Endothelial cell of umbilical vein (primary cell): Measurements from ENCODE around the gene GFAP. TPM values are rescaled to one million over a fixed set of nuclear protein-coding genes. Genes with fewer than 3 reads are reported as not detected.
A peak's percentile ranks its signal among the peaks of the same experiment; 100 is the strongest.

ENCODE experiments used
- BruUV-seq: library from RNA; stranded (reverse); fragments of 400-500 nt; replicated peaks from 2 replicates; lab custom pipeline; 2021; lab: Mats Ljungman, UMichigan
- CTCF ChIA-PET: fragments of 300-600, 350-600 bp; sonication (Branson Sonifier 250); formaldehyde crosslinking; loops from one replicate; lab custom pipeline; 2021; ENCODE audit warnings: antibody characterized with exemption, inconsistent platforms; lab: Charles Lee
- POLR2A ChIA-PET: fragments of 300-600, 350-600 bp; sonication (Branson Sonifier 250); formaldehyde crosslinking; loops from one replicate; lab custom pipeline; 2021; ENCODE audit warnings: antibody characterized with exemption, inconsistent platforms; lab: Charles Lee
- DNase-seq: peaks from one replicate; pipeline ENCODE4 v3.0.0-alpha.2; 2011; ENCODE audit warnings: low read depth, low spot score
- FAIRE-seq: peaks from 2 replicates; lab custom pipeline; 2011; peaks lifted over from hg19 to GRCh38; lab: Jason Lieb, UNC
- H2AFZ ChIP-seq: 2 replicates; pipeline ENCODE4 v1.6.0; 2012; ENCODE audit warnings: low read depth, low read length, control low read depth, inconsistent platforms
- H3K27ac ChIP-seq: 2 replicates; pipeline ENCODE4 v1.5.1; 2011; ENCODE audit warnings: low read depth, mild to moderate bottlenecking, control low read depth, low read length, moderate library complexity; ENCODE audit not compliant: insufficient read depth
- H3K27me3 ChIP-seq, 2 experiments: 2 replicates each; pipeline versions ENCODE4 v1.6.0 to v1.6.1; 2011; ENCODE audit warnings: low read length in 2 of 2, mixed read lengths in 1 of 2; ENCODE audit not compliant: control insufficient read depth in 2 of 2, insufficient read depth in 2 of 2
- H3K36me3 ChIP-seq, 2 experiments: 2 replicates in 1 of 2; 3 replicates in 1 of 2; pipeline ENCODE4 v1.5.1; 2011; ENCODE audit warnings: low read length in 2 of 2, mild to moderate bottlenecking in 1 of 2, moderate library complexity in 1 of 2; ENCODE audit not compliant: control insufficient read depth in 2 of 2, insufficient read depth in 2 of 2; ENCODE audit errors: extremely low read depth in 1 of 2
- H3K4me1 ChIP-seq: 3 replicates; pipeline ENCODE4 v1.5.1; 2011; ENCODE audit warnings: mild to moderate bottlenecking, low read length; ENCODE audit not compliant: control insufficient read depth, insufficient read depth; ENCODE audit errors: extremely low read depth
- H3K4me2 ChIP-seq: 2 replicates; pipeline ENCODE4 v1.6.1; 2011; ENCODE audit warnings: low read length, control low read depth, mixed read lengths; ENCODE audit not compliant: insufficient read depth
- H3K4me3 ChIP-seq, 3 experiments: fragments of 200-600 bp in 1 of 3; sonication (generic), shearing (Covaris generic) in 1 of 3; replicated peaks in 1 of 3; 2 replicates each; pipeline ENCODE4 v1.5.1; 2011 to 2016; ENCODE audit warnings: control low read depth in 3 of 3, low read length in 3 of 3, mild to moderate bottlenecking in 2 of 3, inconsistent platforms in 1 of 3, low read depth in 1 of 3, moderate library complexity in 1 of 3; ENCODE audit not compliant: insufficient read depth in 1 of 3
- H3K79me2 ChIP-seq: 2 replicates; pipeline ENCODE4 v1.6.0; 2012; ENCODE audit warnings: low read length, inconsistent platforms; ENCODE audit not compliant: control insufficient read depth, insufficient read depth
- H3K9ac ChIP-seq: replicated peaks from 2 replicates; pipeline ENCODE3; 2011; ENCODE audit warnings: low read length, control low read depth; ENCODE audit not compliant: insufficient read depth; ENCODE audit errors: extremely low read depth
- H3K9me1 ChIP-seq: replicated peaks from 3 replicates; pipeline ENCODE4 v1.6.0; 2011; ENCODE audit warnings: mild to moderate bottlenecking, low read length; ENCODE audit not compliant: control insufficient read depth, insufficient read depth; ENCODE audit errors: extremely low read depth
- H3K9me3 ChIP-seq: replicated peaks from 2 replicates; pipeline ENCODE4 v1.5.1; 2012; ENCODE audit warnings: low read length, inconsistent platforms; ENCODE audit not compliant: control insufficient read depth, insufficient read depth
- H4K20me1 ChIP-seq: replicated peaks from 2 replicates; pipeline ENCODE3; 2011; ENCODE audit warnings: mild to moderate bottlenecking, low read length; ENCODE audit not compliant: control insufficient read depth, insufficient read depth; ENCODE audit errors: extremely low read depth
- EZH2 ChIP-seq: IDR thresholded peaks from 2 replicates; pipeline ENCODE4 v1.6.1; 2012; ENCODE audit warnings: borderline replicate concordance, low read depth, mild to moderate bottlenecking, moderate library complexity, low read length, inconsistent platforms; ENCODE audit not compliant: severe bottlenecking
- FOS ChIP-seq: IDR thresholded peaks from 2 replicates; pipeline ENCODE4 v1.6.1; 2011; ENCODE audit warnings: mild to moderate bottlenecking, low read length, moderate library complexity, borderline replicate concordance; ENCODE audit not compliant: insufficient read depth
- GATA2 ChIP-seq: IDR thresholded peaks from 2 replicates; pipeline ENCODE4 v1.7.0; 2011; ENCODE audit warnings: low read depth, mild to moderate bottlenecking, moderate library complexity, mixed read lengths, low read length; ENCODE audit not compliant: insufficient read length, insufficient read depth
- JUN ChIP-seq: IDR thresholded peaks from 2 replicates; pipeline ENCODE4 v1.6.1; 2011; ENCODE audit warnings: borderline replicate concordance, low read depth; ENCODE audit not compliant: insufficient read length, insufficient read depth
- MYC ChIP-seq: IDR thresholded peaks from one replicate; pipeline ENCODE4 v1.6.1; 2011; ENCODE audit warnings: mild to moderate bottlenecking, low read depth, low read length
- POLR2A ChIP-seq: IDR thresholded peaks from 2 replicates; pipeline ENCODE4 v1.6.1; 2012; ENCODE audit warnings: low read depth, mild to moderate bottlenecking, control low read depth, low read length
- POLR2AphosphoS5 ChIP-seq: IDR thresholded peaks from 2 replicates; pipeline ENCODE4 v1.6.1; 2012; ENCODE audit warnings: low read depth, mild to moderate bottlenecking, control low read depth, low read length, moderate library complexity; ENCODE audit not compliant: insufficient read depth
- dilution Hi-C: fragments of 300-500 bp; cut with MboI; formaldehyde crosslinking; loops from one replicate; pipeline ENCODE4 v1.15.0; 2019; ENCODE audit warnings: low sequenced_read_pairs; ENCODE audit not compliant: extremely low pct_ligation_motif_present
- intact Hi-C: fragments of 100-400 bp; cut with micrococcal nuclease; formaldehyde crosslinking; loops from one replicate; pipeline ENCODE4 v1.10.0; 2022
- polyA plus RNA-seq, 4 experiments: library from polyadenylated mRNA; depleted of rRNA in 3 of 4; stranded (reverse) in 3 of 4; unstranded in 1 of 4; fragments of >200 nt; gene quantifications; 2 replicates each; pipeline versions ENCODE4 v1.2.1 to v1.2.3, GENCODE V29; 2011 to 2012; ENCODE audit warnings: missing spikeins in 1 of 4
- total RNA-seq: library from RNA; stranded (reverse); gene quantifications from 2 replicates; pipeline ENCODE4 v1.2.3, GENCODE V29; 2021
- TF ChIP-seq, protein P1 (sequence below), 2 donors: IDR thresholded peaks; 1 replicate in 1 of 2; 2 replicates in 1 of 2; pipeline ENCODE4 v1.5.1; 2011; ENCODE audit warnings: low read length in 2 of 2, mild to moderate bottlenecking in 2 of 2, moderate library complexity in 2 of 2, control low read depth in 1 of 2, inconsistent platforms in 1 of 2, low read depth in 1 of 2; ENCODE audit not compliant: insufficient read depth in 1 of 2; ENCODE audit errors: extremely low read depth in 1 of 2
- TF ChIP-seq, protein P2 (sequence below): IDR thresholded peaks from 2 replicates; pipeline ENCODE4 v1.6.1; 2011; ENCODE audit not compliant: insufficient read depth, insufficient read length

Gene GFAP
- total and polyA plus RNA-seq, 2 donors (not counting 3 experiments of a cell fraction or from before 2014, with no cell fraction given), result 0.07 to 0.42 TPM

DNA sequence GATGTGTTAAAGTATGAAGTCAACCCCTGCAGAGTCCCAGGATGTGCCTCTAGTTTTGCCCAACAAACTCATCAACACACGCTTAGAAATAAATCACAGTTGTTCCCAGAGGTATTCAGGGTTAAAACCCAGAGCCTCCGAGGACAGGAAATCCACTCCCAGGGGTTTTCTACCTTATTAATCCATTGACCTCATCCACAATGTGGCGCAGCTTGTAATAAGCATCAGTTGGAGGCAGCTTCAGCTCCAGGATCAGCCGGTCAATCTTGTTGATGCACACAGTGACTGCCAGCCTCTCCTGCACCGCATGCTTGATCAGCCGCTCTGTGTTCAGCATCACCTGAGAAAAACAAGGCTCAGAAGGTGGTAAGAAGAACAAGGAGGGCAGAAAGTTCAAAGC lies 39.5 kb downstream of the GFAP start:
- DNase-seq (no peak), FAIRE-seq (no peak)
- no peaks in the 10 kb centered on the region for H3K9me3 ChIP-seq
- ChIA-PET POLR2A (no interaction called here), CTCF (interaction anchor here (1.5 to 1.7 kb wide), 2 partner anchors 12 to 44 kb away, joined by 4 to 5 read pairs; no protein-coding TSS in a partner anchor)
- no peaks in the 10 kb centered on the region for H4K20me1 ChIP-seq
- TF ChIP-seq, protein P1, sequence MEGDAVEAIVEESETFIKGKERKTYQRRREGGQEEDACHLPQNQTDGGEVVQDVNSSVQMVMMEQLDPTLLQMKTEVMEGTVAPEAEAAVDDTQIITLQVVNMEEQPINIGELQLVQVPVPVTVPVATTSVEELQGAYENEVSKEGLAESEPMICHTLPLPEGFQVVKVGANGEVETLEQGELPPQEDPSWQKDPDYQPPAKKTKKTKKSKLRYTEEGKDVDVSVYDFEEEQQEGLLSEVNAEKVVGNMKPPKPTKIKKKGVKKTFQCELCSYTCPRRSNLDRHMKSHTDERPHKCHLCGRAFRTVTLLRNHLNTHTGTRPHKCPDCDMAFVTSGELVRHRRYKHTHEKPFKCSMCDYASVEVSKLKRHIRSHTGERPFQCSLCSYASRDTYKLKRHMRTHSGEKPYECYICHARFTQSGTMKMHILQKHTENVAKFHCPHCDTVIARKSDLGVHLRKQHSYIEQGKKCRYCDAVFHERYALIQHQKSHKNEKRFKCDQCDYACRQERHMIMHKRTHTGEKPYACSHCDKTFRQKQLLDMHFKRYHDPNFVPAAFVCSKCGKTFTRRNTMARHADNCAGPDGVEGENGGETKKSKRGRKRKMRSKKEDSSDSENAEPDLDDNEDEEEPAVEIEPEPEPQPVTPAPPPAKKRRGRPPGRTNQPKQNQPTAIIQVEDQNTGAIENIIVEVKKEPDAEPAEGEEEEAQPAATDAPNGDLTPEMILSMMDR (IDR thresholded peaks at IDR 0.05; ENCODE audit: extremely low read depth in 1 of 2, insufficient read depth in 1 of 2, low read depth in 1 of 2, low read length in 2 of 2), result no peak
- H3K4me2 ChIP-seq, result no peak overlapping the region
- H3K79me2 ChIP-seq, result no peaks in the 10 kb centered on the region
- intact Hi-C loops, result no loop called here
- dilution Hi-C loops, result no loop called here
- H3K4me1 ChIP-seq, result peaks cover 20% of the 10 kb centered on the region
- BruUV-seq, result no TSS peak
- H3K4me3 ChIP-seq, result no peak overlapping the region
- H3K36me3 ChIP-seq, result peaks cover 26 to 32% of the 10 kb centered on the region in 2 experiments
- H3K9ac ChIP-seq, result no peak overlapping the region
- no peak overlapping the region for H2AFZ ChIP-seq
- H3K9me1 ChIP-seq, result no peaks in the 10 kb centered on the region
- H3K27ac ChIP-seq, result no peak overlapping the region
- H3K27me3 ChIP-seq, result no peaks in the 10 kb centered on the region

DNA sequence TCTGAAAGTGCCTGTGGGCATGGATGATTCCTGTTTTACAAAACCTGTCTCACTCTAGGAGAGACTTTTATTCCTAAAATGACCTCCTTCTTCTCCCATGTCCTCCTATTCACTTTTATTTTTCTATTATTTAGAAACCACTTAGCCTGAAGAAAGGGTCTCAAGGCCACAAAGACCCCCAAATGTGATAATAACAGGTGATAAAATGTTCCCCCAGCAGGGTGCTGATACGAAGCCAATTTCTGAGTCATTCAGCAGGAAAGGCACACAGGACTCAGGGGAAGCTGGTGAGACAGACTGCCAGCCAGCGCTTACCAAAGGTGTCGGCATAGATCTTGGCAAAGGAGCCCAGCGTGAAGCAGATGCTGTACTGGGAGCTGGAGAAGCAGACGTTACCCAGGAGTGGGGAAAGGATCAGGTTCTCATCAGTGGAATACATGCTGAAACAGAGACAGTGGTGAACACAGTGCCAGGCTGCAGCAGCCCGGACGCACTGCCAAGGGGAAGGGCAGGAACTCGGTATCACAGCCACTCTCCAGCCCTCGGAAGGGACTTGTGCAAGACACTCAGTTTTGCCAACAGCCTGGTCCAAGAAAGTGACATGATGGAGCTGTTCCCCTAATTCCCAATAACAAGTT lies 43.0 kb downstream of the GFAP start:
- CTCF ChIA-PET, result interaction anchor here (1.3 to 3.3 kb wide), 7 partner anchors 8 to 263 kb away, joined by 3 to 20 read pairs (median 6); partner anchors contain the start of gene ACBD4
- DNase-seq (peak; percentile 40), FAIRE-seq (peak; percentile 52)
- Histone ChIP-seq H4K20me1 (no peaks in the 10 kb centered on the region), H3K9ac (no peak overlapping the region), H3K36me3 (peaks cover 20 to 35% of the 10 kb centered on the region in 2 experiments), H3K4me3 (no peak overlapping the region), H2AFZ (no peak overlapping the region), H3K4me2 (peak overlapping the region; percentile 52), H3K4me1 (peaks cover 20% of the 10 kb centered on the region), H3K79me2 (no peaks in the 10 kb centered on the region), H3K27me3 (no peaks in the 10 kb centered on the region), H3K9me3 (no peaks in the 10 kb centered on the region), H3K9me1 (no peaks in the 10 kb centered on the region), H3K27ac (peak overlapping the region; percentile 21)
- dilution Hi-C loops, result loop anchor here (25.0 kb wide), 1 partner anchor 110 kb away; the partner anchor contains the start of gene ADAM11
- no TSS peak for BruUV-seq
- intact Hi-C loops, result no loop called here
- POLR2A ChIA-PET, result interaction anchor here (0.6 kb wide), 1 partner anchor 9 kb away, joined by 4 read pairs; no protein-coding TSS in a partner anchor
- no peak for TF ChIP-seq GATA2
- no peak for TF ChIP-seq POLR2A
- TF ChIP-seq, protein P2, sequence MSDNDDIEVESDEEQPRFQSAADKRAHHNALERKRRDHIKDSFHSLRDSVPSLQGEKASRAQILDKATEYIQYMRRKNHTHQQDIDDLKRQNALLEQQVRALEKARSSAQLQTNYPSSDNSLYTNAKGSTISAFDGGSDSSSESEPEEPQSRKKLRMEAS, result no peak
- TF ChIP-seq, protein P1 (IDR thresholded peaks at IDR 0.05; ENCODE audit: extremely low read depth in 1 of 2, insufficient read depth in 1 of 2, low read depth in 1 of 2, low read length in 2 of 2), result no peak
- TF ChIP-seq FOS, result no peak
- no peak for TF ChIP-seq MYC
- TF ChIP-seq EZH2, result no peak
- no peak for TF ChIP-seq POLR2AphosphoS5
- TF ChIP-seq JUN, result no peak
